Endothelial cell of umbilical vein (primary cell): ENCODE results near the gene MS4A2. TPM values are rescaled to one million over a fixed set of nuclear protein-coding genes. Genes with fewer than 3 reads are reported as not detected.

ENCODE experiments used
- BruUV-seq: library from RNA; stranded (reverse); fragments of 400-500 nt; replicated peaks from 2 replicates; lab custom pipeline; 2021; lab: Mats Ljungman, UMichigan
- CTCF ChIA-PET: fragments of 300-600, 350-600 bp; sonication (Branson Sonifier 250); formaldehyde crosslinking; loops from one replicate; lab custom pipeline; 2021; ENCODE audit warnings: antibody characterized with exemption, inconsistent platforms; lab: Charles Lee
- POLR2A ChIA-PET: fragments of 300-600, 350-600 bp; sonication (Branson Sonifier 250); formaldehyde crosslinking; loops from one replicate; lab custom pipeline; 2021; ENCODE audit warnings: antibody characterized with exemption, inconsistent platforms; lab: Charles Lee
- DNase-seq: peaks from one replicate; pipeline ENCODE4 v3.0.0-alpha.2; 2011; ENCODE audit warnings: low read depth, low spot score
- FAIRE-seq: peaks from 2 replicates; lab custom pipeline; 2011; peaks lifted over from hg19 to GRCh38; lab: Jason Lieb, UNC
- H2AFZ ChIP-seq: 2 replicates; pipeline ENCODE4 v1.6.0; 2012; ENCODE audit warnings: low read depth, low read length, control low read depth, inconsistent platforms
- H3K27ac ChIP-seq: 2 replicates; pipeline ENCODE4 v1.5.1; 2011; ENCODE audit warnings: low read depth, mild to moderate bottlenecking, control low read depth, low read length, moderate library complexity; ENCODE audit not compliant: insufficient read depth
- H3K27me3 ChIP-seq, 2 experiments: 2 replicates each; pipeline versions ENCODE4 v1.6.0 to v1.6.1; 2011; ENCODE audit warnings: low read length in 2 of 2, mixed read lengths in 1 of 2; ENCODE audit not compliant: control insufficient read depth in 2 of 2, insufficient read depth in 2 of 2
- H3K36me3 ChIP-seq, 2 experiments: 2 replicates in 1 of 2; 3 replicates in 1 of 2; pipeline ENCODE4 v1.5.1; 2011; ENCODE audit warnings: low read length in 2 of 2, mild to moderate bottlenecking in 1 of 2, moderate library complexity in 1 of 2; ENCODE audit not compliant: control insufficient read depth in 2 of 2, insufficient read depth in 2 of 2; ENCODE audit errors: extremely low read depth in 1 of 2
- H3K4me1 ChIP-seq: 3 replicates; pipeline ENCODE4 v1.5.1; 2011; ENCODE audit warnings: mild to moderate bottlenecking, low read length; ENCODE audit not compliant: control insufficient read depth, insufficient read depth; ENCODE audit errors: extremely low read depth
- H3K4me2 ChIP-seq: 2 replicates; pipeline ENCODE4 v1.6.1; 2011; ENCODE audit warnings: low read length, control low read depth, mixed read lengths; ENCODE audit not compliant: insufficient read depth
- H3K4me3 ChIP-seq, 3 experiments: fragments of 200-600 bp in 1 of 3; sonication (generic), shearing (Covaris generic) in 1 of 3; replicated peaks in 1 of 3; 2 replicates each; pipeline ENCODE4 v1.5.1; 2011 to 2016; ENCODE audit warnings: control low read depth in 3 of 3, low read length in 3 of 3, mild to moderate bottlenecking in 2 of 3, inconsistent platforms in 1 of 3, low read depth in 1 of 3, moderate library complexity in 1 of 3; ENCODE audit not compliant: insufficient read depth in 1 of 3
- H3K79me2 ChIP-seq: 2 replicates; pipeline ENCODE4 v1.6.0; 2012; ENCODE audit warnings: low read length, inconsistent platforms; ENCODE audit not compliant: control insufficient read depth, insufficient read depth
- H3K9ac ChIP-seq: replicated peaks from 2 replicates; pipeline ENCODE3; 2011; ENCODE audit warnings: low read length, control low read depth; ENCODE audit not compliant: insufficient read depth; ENCODE audit errors: extremely low read depth
- H3K9me1 ChIP-seq: replicated peaks from 3 replicates; pipeline ENCODE4 v1.6.0; 2011; ENCODE audit warnings: mild to moderate bottlenecking, low read length; ENCODE audit not compliant: control insufficient read depth, insufficient read depth; ENCODE audit errors: extremely low read depth
- H3K9me3 ChIP-seq: replicated peaks from 2 replicates; pipeline ENCODE4 v1.5.1; 2012; ENCODE audit warnings: low read length, inconsistent platforms; ENCODE audit not compliant: control insufficient read depth, insufficient read depth
- H4K20me1 ChIP-seq: replicated peaks from 2 replicates; pipeline ENCODE3; 2011; ENCODE audit warnings: mild to moderate bottlenecking, low read length; ENCODE audit not compliant: control insufficient read depth, insufficient read depth; ENCODE audit errors: extremely low read depth
- EZH2 ChIP-seq: IDR thresholded peaks from 2 replicates; pipeline ENCODE4 v1.6.1; 2012; ENCODE audit warnings: borderline replicate concordance, low read depth, mild to moderate bottlenecking, moderate library complexity, low read length, inconsistent platforms; ENCODE audit not compliant: severe bottlenecking
- FOS ChIP-seq: IDR thresholded peaks from 2 replicates; pipeline ENCODE4 v1.6.1; 2011; ENCODE audit warnings: mild to moderate bottlenecking, low read length, moderate library complexity, borderline replicate concordance; ENCODE audit not compliant: insufficient read depth
- GATA2 ChIP-seq: IDR thresholded peaks from 2 replicates; pipeline ENCODE4 v1.7.0; 2011; ENCODE audit warnings: low read depth, mild to moderate bottlenecking, moderate library complexity, mixed read lengths, low read length; ENCODE audit not compliant: insufficient read length, insufficient read depth
- JUN ChIP-seq: IDR thresholded peaks from 2 replicates; pipeline ENCODE4 v1.6.1; 2011; ENCODE audit warnings: borderline replicate concordance, low read depth; ENCODE audit not compliant: insufficient read length, insufficient read depth
- POLR2A ChIP-seq: IDR thresholded peaks from 2 replicates; pipeline ENCODE4 v1.6.1; 2012; ENCODE audit warnings: low read depth, mild to moderate bottlenecking, control low read depth, low read length
- POLR2AphosphoS5 ChIP-seq: IDR thresholded peaks from 2 replicates; pipeline ENCODE4 v1.6.1; 2012; ENCODE audit warnings: low read depth, mild to moderate bottlenecking, control low read depth, low read length, moderate library complexity; ENCODE audit not compliant: insufficient read depth
- dilution Hi-C: fragments of 300-500 bp; cut with MboI; formaldehyde crosslinking; loops from one replicate; pipeline ENCODE4 v1.15.0; 2019; ENCODE audit warnings: low sequenced_read_pairs; ENCODE audit not compliant: extremely low pct_ligation_motif_present
- intact Hi-C: fragments of 100-400 bp; cut with micrococcal nuclease; formaldehyde crosslinking; loops from one replicate; pipeline ENCODE4 v1.10.0; 2022
- polyA plus RNA-seq, 4 experiments: library from polyadenylated mRNA; depleted of rRNA in 3 of 4; stranded (reverse) in 3 of 4; unstranded in 1 of 4; fragments of >200 nt; gene quantifications; 2 replicates each; pipeline versions ENCODE4 v1.2.1 to v1.2.3, GENCODE V29; 2011 to 2012; ENCODE audit warnings: missing spikeins in 1 of 4
- total RNA-seq: library from RNA; stranded (reverse); gene quantifications from 2 replicates; pipeline ENCODE4 v1.2.3, GENCODE V29; 2021
- TF ChIP-seq, protein P1 (sequence below), 2 donors: IDR thresholded peaks; 1 replicate in 1 of 2; 2 replicates in 1 of 2; pipeline ENCODE4 v1.5.1; 2011; ENCODE audit warnings: low read length in 2 of 2, mild to moderate bottlenecking in 2 of 2, moderate library complexity in 2 of 2, control low read depth in 1 of 2, inconsistent platforms in 1 of 2, low read depth in 1 of 2; ENCODE audit not compliant: insufficient read depth in 1 of 2; ENCODE audit errors: extremely low read depth in 1 of 2
- TF ChIP-seq, protein P2 (sequence below): IDR thresholded peaks from 2 replicates; pipeline ENCODE4 v1.6.1; 2011; ENCODE audit not compliant: insufficient read depth, insufficient read length

The MS4A2 gene
- total and polyA plus RNA-seq, 2 donors (not counting 3 experiments of a cell fraction or from before 2014, with no cell fraction given), result not detected

DNA sequence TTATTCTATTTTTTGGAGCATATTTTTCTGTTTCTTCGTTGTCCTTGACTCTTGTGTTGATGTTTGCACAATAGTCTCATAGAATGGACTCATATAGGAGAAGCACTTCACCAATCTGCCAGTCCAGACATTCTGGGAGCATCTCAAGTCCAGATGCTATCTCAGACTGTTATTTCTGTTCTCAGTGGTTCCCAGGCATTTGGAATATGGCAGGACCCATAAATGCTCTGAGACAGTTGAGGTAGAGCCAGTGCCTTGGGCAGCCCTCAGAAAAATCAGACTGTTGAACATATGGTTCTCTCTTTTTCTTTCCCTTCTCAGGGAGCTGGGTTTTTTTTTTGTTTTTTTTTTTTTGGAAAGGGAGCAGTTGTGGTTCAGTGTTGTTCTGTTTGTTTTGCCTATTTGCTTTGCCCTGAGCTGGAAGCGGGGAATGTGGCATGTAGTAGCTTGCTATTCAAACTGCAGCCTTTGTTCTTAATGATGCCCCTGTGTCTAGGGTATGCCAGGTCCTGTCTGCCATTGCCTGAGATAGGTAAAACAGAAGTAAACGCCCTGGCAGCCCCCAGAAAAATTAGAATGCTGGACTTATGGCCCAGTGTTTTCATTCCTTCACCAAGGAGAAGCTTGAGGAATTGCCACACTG lies 3.7 kb upstream of the MS4A2 start:
- no peaks in the 10 kb centered on the region for H3K79me2 ChIP-seq
- no peak overlapping the region for H3K4me2 ChIP-seq
- dilution Hi-C loops (no loop called here), intact Hi-C loops (no loop called here)
- TF ChIP-seq POLR2AphosphoS5 (no peak), GATA2 (no peak), FOS (no peak), JUN (no peak), POLR2A (no peak), EZH2 (no peak)
- TF ChIP-seq, protein P1, sequence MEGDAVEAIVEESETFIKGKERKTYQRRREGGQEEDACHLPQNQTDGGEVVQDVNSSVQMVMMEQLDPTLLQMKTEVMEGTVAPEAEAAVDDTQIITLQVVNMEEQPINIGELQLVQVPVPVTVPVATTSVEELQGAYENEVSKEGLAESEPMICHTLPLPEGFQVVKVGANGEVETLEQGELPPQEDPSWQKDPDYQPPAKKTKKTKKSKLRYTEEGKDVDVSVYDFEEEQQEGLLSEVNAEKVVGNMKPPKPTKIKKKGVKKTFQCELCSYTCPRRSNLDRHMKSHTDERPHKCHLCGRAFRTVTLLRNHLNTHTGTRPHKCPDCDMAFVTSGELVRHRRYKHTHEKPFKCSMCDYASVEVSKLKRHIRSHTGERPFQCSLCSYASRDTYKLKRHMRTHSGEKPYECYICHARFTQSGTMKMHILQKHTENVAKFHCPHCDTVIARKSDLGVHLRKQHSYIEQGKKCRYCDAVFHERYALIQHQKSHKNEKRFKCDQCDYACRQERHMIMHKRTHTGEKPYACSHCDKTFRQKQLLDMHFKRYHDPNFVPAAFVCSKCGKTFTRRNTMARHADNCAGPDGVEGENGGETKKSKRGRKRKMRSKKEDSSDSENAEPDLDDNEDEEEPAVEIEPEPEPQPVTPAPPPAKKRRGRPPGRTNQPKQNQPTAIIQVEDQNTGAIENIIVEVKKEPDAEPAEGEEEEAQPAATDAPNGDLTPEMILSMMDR (IDR thresholded peaks at IDR 0.05; ENCODE audit: extremely low read depth in 1 of 2, insufficient read depth in 1 of 2, low read depth in 1 of 2, low read length in 2 of 2), result no peak
- TF ChIP-seq, protein P2, sequence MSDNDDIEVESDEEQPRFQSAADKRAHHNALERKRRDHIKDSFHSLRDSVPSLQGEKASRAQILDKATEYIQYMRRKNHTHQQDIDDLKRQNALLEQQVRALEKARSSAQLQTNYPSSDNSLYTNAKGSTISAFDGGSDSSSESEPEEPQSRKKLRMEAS, result no peak
- H3K27me3 ChIP-seq, result peaks cover 5 to 10% of the 10 kb centered on the region in 2 experiments
- ChIA-PET CTCF (interaction anchor here (1.6 to 2.1 kb wide), 3 partner anchors 8 to 167 kb away, joined by 3 to 6 read pairs (median 5); no protein-coding TSS in a partner anchor), POLR2A (no interaction called here)
- no peaks in the 10 kb centered on the region for H3K9me1 ChIP-seq
- H2AFZ ChIP-seq, result no peak overlapping the region
- FAIRE-seq (no peak), DNase-seq (no peak)
- no peaks in the 10 kb centered on the region for H3K9me3 ChIP-seq
- H4K20me1 ChIP-seq, result no peaks in the 10 kb centered on the region
- no peak overlapping the region for H3K4me3 ChIP-seq
- H3K27ac ChIP-seq, result no peak overlapping the region
- no peaks in the 10 kb centered on the region for H3K36me3 ChIP-seq
- no peaks in the 10 kb centered on the region for H3K4me1 ChIP-seq
- BruUV-seq, result no TSS peak
- no peak overlapping the region for H3K9ac ChIP-seq
